ENCODE results near the gene TLCD3B. TPM values are rescaled to one million over a fixed set of nuclear protein-coding genes. Genes with fewer than 3 reads are reported as not detected.

TLCD3B gene
- total and polyA plus RNA-seq, 9 of the 15 experiments (the other 6 are each of a cell fraction or from before 2014, with no cell fraction given): 0.10 to 0.52 (median 0.23) TPM; not detected in 4

- TF ChIP-seq ATF7 (IDR thresholded peaks at IDR 0.05) (peak; percentile 44; the same call in 1 of the 2 replicates), ATF1 (CRISPR knock-in tag; IDR thresholded peaks at IDR 0.05) (no peak), ATF1 (tag; IDR thresholded peaks at IDR 0.05) (peak; percentile 73), RCOR1 (IDR thresholded peaks at IDR 0.05; ENCODE audit: borderline replicate concordance in 1 of 2, low read depth in 2 of 2, low read length in 2 of 2) (peak in 1 of 2 experiments; percentile 4; a peak in 1 of 4 replicates), FOSL1 (tag; conservative IDR thresholded peaks at IDR 0.05) (no peak), EWSR1 (IDR thresholded peaks at IDR 0.05; ENCODE audit: borderline replicate concordance, low read depth, partially characterized antibody) (no peak), PHTF2 (CRISPR knock-in tag; IDR thresholded peaks at IDR 0.05) (no peak), CHD4 (IDR thresholded peaks at IDR 0.05; ENCODE audit: insufficient read depth, insufficient replicate concordance, low read depth, low read length, poor library complexity, severe bottlenecking) (no peak), HMGN3 (IDR thresholded peaks at IDR 0.05; ENCODE audit: borderline replicate concordance, extremely low read depth, insufficient read length, low read depth, low read length) (peak; percentile 48), TFE3 (CRISPR knock-in tag; IDR thresholded peaks at IDR 0.05) (peak; percentile 83), USF1 (CRISPR knock-in tag; IDR thresholded peaks at IDR 0.05) (peak; percentile 79), NR2F6 (CRISPR knock-in tag; IDR thresholded peaks at IDR 0.05) (no peak), POLR2AphosphoS5 (IDR thresholded peaks at IDR 0.05; ENCODE audit: control insufficient read depth, insufficient read depth, low read depth, low read length) (peak; percentile 38; the same call in 1 of the 2 replicates), KAT7 (CRISPR knock-in tag; IDR thresholded peaks at IDR 0.05; ENCODE audit: borderline replicate concordance) (no peak; the same call in 1 of the 2 replicates), GATAD2A (IDR thresholded peaks at IDR 0.05) (no peak), ZNF717 (CRISPR knock-in tag; IDR thresholded peaks at IDR 0.05) (no peak), SMAD4 (CRISPR knock-in tag; conservative IDR thresholded peaks at IDR 0.05) (peak; percentile 49), EP400 (IDR thresholded peaks at IDR 0.05) (peak; percentile 28), WHSC1 (IDR thresholded peaks at IDR 0.05; ENCODE audit: low read length) (no peak)
- TF ChIP-seq, protein P1, sequence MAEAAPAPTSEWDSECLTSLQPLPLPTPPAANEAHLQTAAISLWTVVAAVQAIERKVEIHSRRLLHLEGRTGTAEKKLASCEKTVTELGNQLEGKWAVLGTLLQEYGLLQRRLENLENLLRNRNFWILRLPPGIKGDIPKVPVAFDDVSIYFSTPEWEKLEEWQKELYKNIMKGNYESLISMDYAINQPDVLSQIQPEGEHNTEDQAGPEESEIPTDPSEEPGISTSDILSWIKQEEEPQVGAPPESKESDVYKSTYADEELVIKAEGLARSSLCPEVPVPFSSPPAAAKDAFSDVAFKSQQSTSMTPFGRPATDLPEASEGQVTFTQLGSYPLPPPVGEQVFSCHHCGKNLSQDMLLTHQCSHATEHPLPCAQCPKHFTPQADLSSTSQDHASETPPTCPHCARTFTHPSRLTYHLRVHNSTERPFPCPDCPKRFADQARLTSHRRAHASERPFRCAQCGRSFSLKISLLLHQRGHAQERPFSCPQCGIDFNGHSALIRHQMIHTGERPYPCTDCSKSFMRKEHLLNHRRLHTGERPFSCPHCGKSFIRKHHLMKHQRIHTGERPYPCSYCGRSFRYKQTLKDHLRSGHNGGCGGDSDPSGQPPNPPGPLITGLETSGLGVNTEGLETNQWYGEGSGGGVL (CRISPR knock-in tag; IDR thresholded peaks at IDR 0.05): no peak
- TF ChIP-seq, protein P2, sequence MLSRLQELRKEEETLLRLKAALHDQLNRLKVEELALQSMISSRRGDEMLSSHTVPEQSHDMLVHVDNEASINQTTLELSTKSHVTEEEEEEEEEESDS (CRISPR knock-in tag; IDR thresholded peaks at IDR 0.05): no peak
These were observed 33.0 kb upstream of the TLCD3B start (continued) for GRCh38 chr16:30063893-30064728.

Data from K562 (cell line).